RCC 7860 (cell line): Measurements from ENCODE around the gene WDR82.
"Not testable (repeated sequence)": the region's sequence is repeated elsewhere in the genome, so short reads cannot be mapped to it uniquely, and the experiment has no call there.

Source experiments
- DNase-seq: peaks from one replicate; pipeline ENCODE4 v3.0.0-alpha.2; 2015; ENCODE audit warnings: low spot score
- FAIRE-seq: peaks from 2 replicates; lab custom pipeline; 2012; peaks lifted over from hg19 to GRCh38; lab: Jason Lieb, UNC

The WDR82 gene

GRCh38 chr3:52289747-52290595 is 11.5 kb upstream of the WDR82 start:
- DNase-seq (no peak), FAIRE-seq (no peak)

- no peak for FAIRE-seq
- DNase-seq = no peak
Measured at GRCh38 chr3:52289338-52289746, 10.9 kb upstream of the WDR82 start.

DNA sequence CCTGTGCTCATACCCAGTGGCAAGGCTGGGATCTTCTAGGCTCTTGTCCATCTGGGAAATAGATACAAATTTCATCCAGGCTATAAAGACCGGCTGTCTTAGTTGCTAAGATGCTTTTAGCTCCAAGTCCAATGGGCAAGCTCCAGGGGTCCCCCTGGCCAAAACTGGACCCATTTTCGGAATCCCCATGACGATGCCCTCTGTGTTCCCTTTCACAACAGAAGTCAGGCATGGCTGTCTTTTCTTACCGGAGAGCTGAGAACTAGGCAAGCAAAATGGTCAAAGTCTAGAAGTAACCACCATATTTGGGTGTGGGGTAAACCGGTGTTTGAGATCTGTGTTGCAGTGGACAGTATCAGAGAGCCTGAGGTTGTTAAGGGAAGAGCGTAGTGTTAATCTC is 10.2 kb upstream of the WDR82 start:
- DNase-seq (no peak), FAIRE-seq (no peak)

DNA sequence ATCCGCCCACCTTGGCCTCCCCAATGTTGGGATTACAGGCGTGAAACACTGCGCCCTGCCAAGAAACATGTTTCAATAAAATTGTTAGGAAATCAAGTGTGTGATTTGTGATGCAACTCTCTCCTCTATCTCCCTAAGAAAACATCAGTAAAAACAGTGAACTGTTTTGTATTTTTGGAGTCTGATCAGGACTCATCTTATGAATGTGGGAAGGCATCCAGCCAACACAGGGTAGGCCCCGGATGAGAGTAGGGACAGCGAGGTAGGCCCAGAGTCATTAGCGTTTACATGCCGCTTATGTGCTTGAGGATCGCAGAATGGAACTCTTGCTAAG is 8.3 kb upstream of the WDR82 start:
- FAIRE-seq (no peak), DNase-seq (no peak)

DNA sequence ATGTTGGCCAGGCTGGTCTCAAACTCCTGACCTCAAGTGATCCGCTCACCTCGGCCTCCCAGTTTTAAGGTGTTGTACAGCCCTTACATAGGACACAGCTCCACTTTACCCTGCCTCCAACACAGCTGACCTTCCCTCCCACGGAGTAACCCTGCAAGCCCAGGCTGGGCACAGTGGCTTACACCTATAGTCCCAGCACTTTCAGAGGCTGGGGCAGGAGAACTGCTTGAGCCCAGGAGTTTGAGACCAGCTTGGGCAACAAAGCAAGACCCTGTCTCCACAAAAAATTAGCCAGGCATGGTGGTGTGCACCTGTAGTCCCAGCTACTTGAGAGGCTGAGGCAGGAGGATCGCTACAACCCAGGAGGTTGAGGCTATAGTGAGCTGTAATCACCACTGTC is 5.6 kb upstream of the WDR82 start:
- not testable (repeated sequence) for DNase-seq, FAIRE-seq

DNA sequence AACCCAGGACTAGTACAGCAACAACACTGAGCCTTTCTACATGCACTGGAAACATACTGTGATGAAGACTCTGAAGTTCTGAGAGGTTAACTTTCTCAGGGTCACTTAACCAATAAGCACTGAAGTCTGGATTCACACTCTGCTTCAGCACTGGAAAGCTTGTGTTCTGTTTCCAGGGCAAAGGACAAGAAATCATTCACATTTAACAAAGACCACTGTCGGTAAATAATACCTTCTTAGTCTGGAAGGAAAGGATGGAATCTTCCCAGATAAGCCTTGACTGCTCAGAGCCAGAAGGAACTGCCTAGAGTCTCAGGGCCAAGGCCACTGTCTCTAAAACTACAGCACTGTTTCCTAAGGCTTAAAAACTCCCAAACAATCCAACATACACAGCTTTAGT is 4.9 kb upstream of the WDR82 start:
- DNase-seq (no peak), FAIRE-seq (no peak)

- peak; percentile 66 for DNase-seq
- peak; percentile 47 for FAIRE-seq
Measured at GRCh38 chr3:52281981-52282801, 3.7 kb upstream of the WDR82 start.

GRCh38 chr3:52280050-52280461 is 1.6 kb upstream of the WDR82 start:
- DNase-seq = no peak

DNA sequence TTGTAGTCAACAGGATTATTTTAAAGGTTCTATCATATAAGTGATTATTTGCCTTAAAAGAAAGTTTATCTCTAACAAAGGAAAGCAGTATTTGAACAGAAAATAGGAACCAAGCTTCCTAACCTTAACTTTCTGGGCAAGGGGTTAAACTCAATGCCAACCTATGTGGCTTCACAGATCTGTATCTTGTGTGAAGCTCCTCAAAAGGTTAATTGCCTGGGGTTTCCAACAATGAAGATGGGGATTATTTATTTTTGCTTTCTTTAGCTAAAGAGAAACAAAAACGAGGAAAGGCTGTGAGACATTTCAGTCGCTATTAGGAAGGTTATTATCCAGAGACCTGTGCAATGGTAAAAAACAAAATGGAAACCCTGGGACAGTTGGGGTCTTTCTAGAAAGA is 1.1 kb upstream of the WDR82 start:
- FAIRE-seq = no peak
- DNase-seq = no peak

More at GRCh38 chr3:52280050-52280461, 1.6 kb upstream of the WDR82 start:
- FAIRE-seq = no peak

DNA sequence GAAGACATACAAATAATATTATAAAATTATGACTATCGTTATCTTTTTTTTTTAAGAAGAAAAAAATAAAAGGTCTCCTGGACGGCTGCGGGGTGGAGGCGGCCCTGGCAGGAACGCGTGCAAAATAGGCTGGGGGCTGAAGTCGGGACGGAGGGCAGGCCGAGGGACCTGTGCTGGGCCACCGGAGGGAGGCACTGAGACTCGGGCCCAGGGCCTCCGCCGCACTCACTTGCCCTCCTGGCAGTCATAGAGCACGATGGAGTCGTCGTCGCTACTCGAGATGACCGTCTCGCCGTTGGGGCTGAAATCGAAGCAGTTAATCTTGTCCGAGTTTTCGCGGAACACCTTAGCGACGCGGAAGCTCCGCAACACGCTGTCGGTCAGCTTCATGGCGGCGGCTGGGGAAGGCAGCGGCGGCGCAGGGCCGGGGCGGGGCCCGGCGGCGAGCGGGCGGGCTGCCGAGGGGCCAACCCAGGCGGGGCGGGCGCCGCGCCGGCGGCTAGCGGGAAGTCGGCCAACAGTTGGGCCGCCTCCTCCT is 408 bp downstream of the WDR82 start:
- peak; percentile 23 for DNase-seq
- FAIRE-seq = no peak

- FAIRE-seq (no peak), DNase-seq (peak; percentile 55)
Measured at GRCh38 chr3:52277071-52277964, 1.1 kb downstream of the WDR82 start.

DNA sequence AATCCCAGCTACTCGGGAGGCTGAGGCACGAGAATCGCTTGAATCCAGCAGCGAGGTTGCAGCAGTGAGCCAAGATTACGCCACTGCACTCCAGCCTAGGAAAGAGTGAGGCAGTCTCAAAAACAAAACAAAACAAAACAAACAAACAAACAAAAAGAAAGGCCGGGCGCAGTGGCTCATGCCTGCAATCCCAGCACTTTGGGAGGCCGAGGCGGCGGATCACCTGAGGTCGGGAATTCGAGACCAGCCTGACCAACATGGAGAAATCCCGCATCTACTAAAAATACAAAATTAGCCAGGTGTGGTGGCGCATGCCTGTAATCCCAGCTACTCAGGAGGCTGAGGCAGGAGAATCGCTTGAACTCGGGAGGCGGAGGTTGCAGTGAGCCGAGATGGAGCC is 3.7 kb downstream of the WDR82 start:
- not testable (repeated sequence) for DNase-seq, FAIRE-seq

DNA sequence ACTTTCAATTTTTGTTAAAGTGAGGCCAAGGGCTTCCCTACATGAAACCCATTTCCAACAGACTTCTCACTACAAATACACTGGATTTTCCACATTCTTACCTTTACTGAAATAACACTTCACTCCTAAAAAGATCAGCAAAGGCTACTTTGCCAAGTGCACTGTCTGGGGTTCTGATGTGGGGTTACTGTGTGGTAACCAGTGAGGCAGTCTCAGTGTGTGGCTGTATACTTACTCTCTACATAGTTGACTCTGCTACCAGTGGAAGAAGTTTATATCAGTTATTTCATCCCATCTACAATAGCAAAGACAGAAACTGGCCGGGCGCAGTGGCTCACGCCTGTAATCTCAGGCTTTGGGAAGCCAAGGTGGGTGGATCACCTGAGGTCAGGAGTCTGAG is 5.6 kb downstream of the WDR82 start:
- FAIRE-seq (no peak), DNase-seq (no peak)

- FAIRE-seq, DNase-seq: not testable (repeated sequence)
Measured at GRCh38 chr3:52272172-52272571, 6.3 kb downstream of the WDR82 start.

- DNase-seq = no peak
- FAIRE-seq = no peak
Measured at GRCh38 chr3:52270252-52270754, 8.1 kb downstream of the WDR82 start.

DNA sequence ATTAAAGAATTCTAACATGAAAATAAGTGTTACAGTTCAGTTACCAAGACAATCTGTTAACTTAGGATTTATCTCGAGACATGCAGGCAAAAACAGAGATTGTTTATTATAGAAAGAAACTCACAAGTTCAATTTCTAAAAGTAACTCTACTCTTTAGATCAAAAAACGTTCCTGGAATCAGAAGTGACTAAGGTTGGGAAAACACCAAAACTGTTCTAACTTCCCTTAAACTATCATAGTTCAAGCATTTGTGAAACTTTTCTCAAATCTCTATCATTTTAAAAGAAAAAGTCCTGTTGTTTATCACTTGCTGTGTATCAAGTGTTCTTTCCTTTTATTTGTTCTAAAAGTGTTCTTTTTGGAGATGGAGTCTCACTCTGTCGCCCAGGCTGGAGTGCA is 8.7 kb downstream of the WDR82 start:
- FAIRE-seq (no peak), DNase-seq (no peak)

DNA sequence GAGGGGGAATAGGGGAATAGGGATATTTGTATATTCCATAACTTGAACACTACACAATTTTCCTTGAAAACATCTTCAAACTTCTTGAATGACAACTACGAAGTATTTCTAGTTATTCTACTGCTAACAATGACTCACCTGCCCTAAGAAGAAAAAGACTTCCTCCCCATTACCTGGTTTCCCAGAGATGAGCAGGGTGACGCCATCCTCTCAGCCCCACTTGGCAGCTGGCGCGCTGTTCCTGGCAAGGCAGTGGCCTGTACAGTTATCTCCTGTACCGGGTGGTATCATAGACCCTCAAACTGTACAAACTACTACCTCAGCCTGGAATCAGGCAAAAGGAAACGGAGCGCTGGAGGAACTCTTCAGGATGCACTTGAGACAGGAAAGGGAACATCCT is 10.4 kb downstream of the WDR82 start:
- no peak for FAIRE-seq
- DNase-seq = no peak

- DNase-seq (no peak), FAIRE-seq (no peak)
Measured at GRCh38 chr3:52265387-52265786, 13.1 kb downstream of the WDR82 start.

GRCh38 chr3:52262447-52262846 is 16.0 kb downstream of the WDR82 start:
- DNase-seq (no peak), FAIRE-seq (no peak)

- FAIRE-seq (no peak), DNase-seq (no peak)
Measured at GRCh38 chr3:52259448-52259847, 19.0 kb downstream of the WDR82 start.

- DNase-seq = no peak
- FAIRE-seq = no peak
Measured at GRCh38 chr3:52259035-52259434, 19.4 kb downstream of the WDR82 start.
